GM23248 (cell line): ENCODE results near the gene MEGF6.

Experiments
- EZH2 ChIP-seq: fragments of 200-600 bp; sonication (generic); IDR thresholded peaks from 2 replicates; pipeline ENCODE4 v1.6.1; 2018; ENCODE audit warnings: antibody characterized with exemption, mild to moderate bottlenecking; ENCODE audit not compliant: insufficient read depth, poor library complexity, severe bottlenecking
- EZH2phosphoT487 ChIP-seq: fragments of 200-600 bp; sonication (generic); IDR thresholded peaks from 2 replicates; pipeline ENCODE4 v1.6.1; 2018; ENCODE audit warnings: antibody characterized with exemption, moderate library complexity, mild to moderate bottlenecking, low read depth; ENCODE audit not compliant: insufficient read depth

- TF ChIP-seq EZH2 (no peak), EZH2phosphoT487 (no peak)
Observed at GRCh38 chr1:3511856-3512255, 99.5 kb downstream of the MEGF6 start.
